OCI-LY3 (cell line): ENCODE results near the gene GRID1.

ENCODE experiments used
- H2AFZ ChIP-seq: fragments of 200-600, 300-600 bp; shearing (Covaris generic); 2 replicates; pipeline ENCODE4 v1.6.0; 2014; ENCODE audit warnings: antibody characterized with exemption, low read depth, low read length
- H3K27ac ChIP-seq: fragments of 200-600, 300-600 bp; sonication (generic); 2 replicates; pipeline ENCODE4 v1.5.1; 2014; ENCODE audit warnings: mild to moderate bottlenecking, low read length, moderate library complexity, mixed read lengths
- H3K27me3 ChIP-seq: fragments of 200-600, 300-600 bp; sonication (generic); 2 replicates; pipeline ENCODE4 v1.6.1; 2014; ENCODE audit warnings: low read depth, low read length, mixed read lengths
- H3K36me3 ChIP-seq: fragments of 200-600, 300-600 bp; sonication (generic); replicated peaks from 2 replicates; pipeline ENCODE3; 2014; ENCODE audit warnings: low read depth, low read length, mixed read lengths
- H3K4me1 ChIP-seq: fragments of 300-600, 200-600 bp; sonication (generic); 2 replicates; pipeline ENCODE4 v1.6.1; 2014; ENCODE audit warnings: low read length, mixed read lengths
- H3K4me2 ChIP-seq: fragments of 200-600, 300-600 bp; sonication (generic); 2 replicates; pipeline ENCODE4 v1.6.1; 2014; ENCODE audit warnings: low read length, mixed read lengths
- H3K4me3 ChIP-seq: fragments of 300-600, 200-600 bp; sonication (generic); 2 replicates; pipeline ENCODE4 v1.5.1; 2014; ENCODE audit warnings: antibody characterized with exemption, mild to moderate bottlenecking, low read length, moderate library complexity
- H3K79me2 ChIP-seq: fragments of 300-600, 200-600 bp; shearing (Covaris generic); 2 replicates; pipeline ENCODE4 v1.6.1; 2014; ENCODE audit warnings: mild to moderate bottlenecking, low read length, mixed read lengths
- H3K9ac ChIP-seq: fragments of 300-600, 200-600 bp; shearing (Covaris generic); 2 replicates; pipeline ENCODE4 v1.6.0; 2014; ENCODE audit warnings: mild to moderate bottlenecking, low read length, moderate library complexity
- H3K9me3 ChIP-seq: fragments of 200-600, 300-600 bp; shearing (Covaris generic); 2 replicates; pipeline ENCODE4 v1.6.1; 2014; ENCODE audit warnings: low read length, mixed read lengths; ENCODE audit not compliant: insufficient read depth
- H4K20me1 ChIP-seq: fragments of 200-600, 300-600 bp; sonication (generic); 2 replicates; pipeline ENCODE4 v1.6.1; 2016; ENCODE audit warnings: low read length, mixed read lengths; ENCODE audit not compliant: insufficient read depth
- CTCF ChIP-seq: fragments of 200-600, 300-600 bp; sonication (generic); IDR thresholded peaks from 2 replicates; pipeline ENCODE4 v1.5.1; 2014; ENCODE audit warnings: antibody characterized with exemption, low read length, low read depth
- EZH2phosphoT487 ChIP-seq: fragments of 200-600 bp; shearing (Covaris generic); IDR thresholded peaks from 2 replicates; pipeline ENCODE4 v1.6.1; 2018; ENCODE audit warnings: antibody characterized with exemption, mixed run types, low read depth

GRID1 gene

DNA sequence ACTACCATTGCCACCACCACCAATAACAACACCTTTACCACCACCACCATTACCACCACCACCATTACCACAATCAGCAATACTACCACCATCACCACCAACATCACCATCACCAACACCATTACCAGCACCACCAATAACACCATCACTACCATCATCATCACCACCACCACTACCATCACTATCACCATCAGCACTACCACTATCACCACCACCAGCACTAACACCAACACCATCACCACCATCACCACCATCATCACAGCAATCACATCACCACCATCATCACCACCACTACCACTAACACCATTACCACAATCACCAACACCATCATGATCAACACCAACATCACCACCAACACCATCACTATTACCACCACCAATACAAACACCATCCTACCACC, 249.5 kb downstream of the GRID1 start:
- H3K9me3 ChIP-seq: no peaks in the 10 kb centered on the region
- H3K9ac ChIP-seq: no peak overlapping the region
- H2AFZ ChIP-seq: no peak overlapping the region
- no peaks in the 10 kb centered on the region for H3K27me3 ChIP-seq
- TF ChIP-seq EZH2phosphoT487 (no peak), CTCF (no peak)
- H3K4me2 ChIP-seq: no peak overlapping the region
- H3K27ac ChIP-seq: no peak overlapping the region
- no peak overlapping the region for H3K4me3 ChIP-seq
- no peaks in the 10 kb centered on the region for H4K20me1 ChIP-seq
- no peaks in the 10 kb centered on the region for H3K79me2 ChIP-seq
- H3K4me1 ChIP-seq: no peaks in the 10 kb centered on the region
- no peaks in the 10 kb centered on the region for H3K36me3 ChIP-seq

DNA sequence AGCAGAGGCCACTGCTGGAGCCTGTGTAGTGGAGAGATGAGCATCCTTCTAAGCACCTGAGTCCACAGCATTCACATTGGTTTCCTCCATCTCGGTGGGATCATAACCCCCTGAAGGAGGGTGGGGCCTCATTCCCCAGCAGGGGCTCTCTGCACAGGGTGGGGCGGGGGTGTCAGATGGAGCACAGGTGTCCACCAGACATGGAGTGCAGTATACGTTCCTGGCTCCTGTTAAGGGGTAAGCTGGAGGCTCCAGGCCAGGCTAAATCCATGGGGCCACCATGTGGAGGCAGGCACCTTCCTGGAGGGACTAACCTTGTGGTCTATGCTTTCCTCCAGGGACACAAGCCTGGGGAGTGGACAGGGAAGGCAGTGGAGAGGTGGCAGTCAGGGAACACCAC, 252.6 kb downstream of the GRID1 start:
- H2AFZ ChIP-seq: no peak overlapping the region
- no peaks in the 10 kb centered on the region for H4K20me1 ChIP-seq

DNA sequence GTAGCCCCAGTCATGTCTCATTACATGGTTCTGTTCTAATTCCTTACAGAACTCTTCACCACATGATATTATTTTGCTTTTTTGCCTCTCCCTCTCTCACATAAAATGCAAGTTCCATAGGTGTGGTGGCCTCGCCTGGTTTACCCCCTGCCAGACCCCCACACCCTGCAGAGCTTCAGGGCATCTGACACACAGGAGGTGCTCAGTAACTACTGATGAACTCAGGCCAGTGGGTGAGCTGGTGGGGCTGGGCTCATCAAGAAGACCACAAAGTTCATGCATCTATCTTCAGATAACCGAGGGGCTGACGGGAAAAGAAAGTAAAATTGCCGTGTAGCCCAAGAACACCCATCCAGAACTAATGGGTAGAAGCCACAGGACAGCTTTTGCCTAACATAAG, 253.1 kb downstream of the GRID1 start:
- Histone ChIP-seq H3K27ac (no peak overlapping the region), H2AFZ (no peak overlapping the region), H3K4me2 (no peak overlapping the region), H3K9me3 (no peaks in the 10 kb centered on the region), H3K4me1 (no peaks in the 10 kb centered on the region), H3K36me3 (no peaks in the 10 kb centered on the region), H4K20me1 (no peaks in the 10 kb centered on the region), H3K27me3 (no peaks in the 10 kb centered on the region), H3K79me2 (no peaks in the 10 kb centered on the region), H3K9ac (no peak overlapping the region), H3K4me3 (no peak overlapping the region)
- TF ChIP-seq CTCF: no peak
- no peak for TF ChIP-seq EZH2phosphoT487

More for the DNA sequence above, 252.6 kb downstream of the GRID1 start:
- Histone ChIP-seq H3K4me3 (no peak overlapping the region), H3K9me3 (no peaks in the 10 kb centered on the region), H3K27me3 (no peaks in the 10 kb centered on the region), H3K4me2 (no peak overlapping the region), H3K36me3 (no peaks in the 10 kb centered on the region), H3K9ac (no peak overlapping the region), H3K79me2 (no peaks in the 10 kb centered on the region), H3K4me1 (no peaks in the 10 kb centered on the region), H3K27ac (no peak overlapping the region)
- TF ChIP-seq EZH2phosphoT487 (no peak), CTCF (no peak)

DNA sequence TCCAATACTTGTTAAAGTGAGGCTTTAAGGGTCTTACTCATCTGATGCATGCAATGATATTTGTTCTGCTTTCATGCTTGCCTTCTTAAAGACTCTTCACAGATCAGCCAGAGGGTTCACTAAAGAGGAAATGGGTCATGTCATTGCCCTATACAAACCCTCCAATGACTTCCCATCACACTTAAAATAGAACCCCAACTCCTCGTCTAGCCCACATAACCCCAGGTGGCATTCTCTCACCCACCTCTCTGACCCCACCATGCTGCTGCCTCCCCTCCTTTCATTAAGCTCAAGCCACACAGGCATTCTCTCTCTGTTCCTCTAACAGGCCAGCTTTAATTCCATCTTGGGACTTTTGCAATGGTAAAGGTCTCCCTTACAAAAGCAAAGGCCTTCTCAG, 253.6 kb downstream of the GRID1 start:
- no peaks in the 10 kb centered on the region for H3K9me3 ChIP-seq
- H3K27me3 ChIP-seq: no peaks in the 10 kb centered on the region
- H3K9ac ChIP-seq: no peak overlapping the region
- H3K4me1 ChIP-seq: no peaks in the 10 kb centered on the region
- H3K4me2 ChIP-seq: no peak overlapping the region
- H3K36me3 ChIP-seq: no peaks in the 10 kb centered on the region
- no peaks in the 10 kb centered on the region for H3K79me2 ChIP-seq
- TF ChIP-seq CTCF (no peak), EZH2phosphoT487 (no peak)
- no peak overlapping the region for H3K27ac ChIP-seq
- no peaks in the 10 kb centered on the region for H4K20me1 ChIP-seq
- no peak overlapping the region for H2AFZ ChIP-seq
- H3K4me3 ChIP-seq: no peak overlapping the region
